ENCODE measurements around the gene OSBP2.

The OSBP2 gene

DNA sequence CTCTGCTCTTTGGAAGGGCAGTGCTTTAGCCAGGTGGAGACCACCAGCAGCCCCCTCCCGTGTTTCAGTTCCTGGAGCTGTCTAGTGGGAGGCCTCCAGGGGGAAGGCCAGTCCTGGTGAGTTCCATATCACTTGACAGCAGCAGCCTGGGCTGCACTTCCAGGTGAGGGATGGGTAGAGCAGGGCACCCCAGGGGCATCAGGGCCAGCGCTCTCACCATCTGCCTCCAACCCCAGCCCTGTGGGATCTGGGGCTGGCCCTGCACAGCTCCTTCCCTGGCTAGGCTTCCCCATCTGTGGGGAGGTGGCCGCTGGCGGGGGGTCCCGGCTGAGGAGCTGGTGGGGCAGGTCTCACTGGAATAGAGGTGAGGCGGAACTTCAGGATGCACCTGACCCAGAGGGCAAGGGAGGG, 213.4 kb downstream of the OSBP2 start:
- H3K27me3 ChIP-seq = no peaks in the 10 kb centered on the region
- peak in 1 of 2 donors; percentile 61 for DNase-seq
- no peak overlapping the region for H3K4me3 ChIP-seq
- no peaks in the 10 kb centered on the region for H3K4me1 ChIP-seq
- intact Hi-C loops (cut with DNase I; ENCODE audit: low total_unique reads) = loop anchor here (10.0 kb wide), 1 partner anchor 293 kb away; no protein-coding TSS in a partner anchor
- H3K36me3 ChIP-seq = peaks cover 6 to 40% (median 9%) of the 10 kb centered on the region in 3 donors
- H3K9me3 ChIP-seq = no peaks in the 10 kb centered on the region
- TF ChIP-seq, protein P1, sequence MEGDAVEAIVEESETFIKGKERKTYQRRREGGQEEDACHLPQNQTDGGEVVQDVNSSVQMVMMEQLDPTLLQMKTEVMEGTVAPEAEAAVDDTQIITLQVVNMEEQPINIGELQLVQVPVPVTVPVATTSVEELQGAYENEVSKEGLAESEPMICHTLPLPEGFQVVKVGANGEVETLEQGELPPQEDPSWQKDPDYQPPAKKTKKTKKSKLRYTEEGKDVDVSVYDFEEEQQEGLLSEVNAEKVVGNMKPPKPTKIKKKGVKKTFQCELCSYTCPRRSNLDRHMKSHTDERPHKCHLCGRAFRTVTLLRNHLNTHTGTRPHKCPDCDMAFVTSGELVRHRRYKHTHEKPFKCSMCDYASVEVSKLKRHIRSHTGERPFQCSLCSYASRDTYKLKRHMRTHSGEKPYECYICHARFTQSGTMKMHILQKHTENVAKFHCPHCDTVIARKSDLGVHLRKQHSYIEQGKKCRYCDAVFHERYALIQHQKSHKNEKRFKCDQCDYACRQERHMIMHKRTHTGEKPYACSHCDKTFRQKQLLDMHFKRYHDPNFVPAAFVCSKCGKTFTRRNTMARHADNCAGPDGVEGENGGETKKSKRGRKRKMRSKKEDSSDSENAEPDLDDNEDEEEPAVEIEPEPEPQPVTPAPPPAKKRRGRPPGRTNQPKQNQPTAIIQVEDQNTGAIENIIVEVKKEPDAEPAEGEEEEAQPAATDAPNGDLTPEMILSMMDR (IDR thresholded peaks at IDR 0.05) = no peak
- no peak overlapping the region for H3K27ac ChIP-seq

DNA sequence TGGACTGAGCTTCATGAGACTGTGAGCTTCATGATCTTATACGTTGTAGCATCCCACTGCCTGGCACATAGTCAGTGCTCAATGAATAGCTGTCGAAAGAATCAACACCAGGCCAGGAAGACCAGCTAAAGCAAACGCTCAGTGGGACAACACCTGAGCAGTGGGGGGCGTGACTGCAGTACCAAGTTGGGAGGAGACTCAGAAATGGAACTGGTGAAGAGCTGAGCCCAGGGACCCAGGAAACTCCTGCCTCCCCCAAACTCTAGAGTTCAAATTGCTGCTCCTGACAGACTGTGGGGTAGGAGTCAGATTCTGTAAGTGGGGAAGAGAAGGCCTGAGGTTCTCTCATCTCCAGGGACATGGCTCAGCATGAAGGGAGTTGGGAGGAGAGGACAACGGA, 214.6 kb downstream of the OSBP2 start:
- peaks cover 0 to 28% (median 6%) of the 10 kb centered on the region in 3 donors for H3K36me3 ChIP-seq
- no peaks in the 10 kb centered on the region for H3K9me3 ChIP-seq
- no peak overlapping the region for H3K27ac ChIP-seq
- H3K4me1 ChIP-seq = no peaks in the 10 kb centered on the region
- intact Hi-C loops (cut with DNase I; ENCODE audit: low total_unique reads) = loop anchor here (10.0 kb wide), 1 partner anchor 295 kb away; no protein-coding TSS in a partner anchor
- no peak overlapping the region for H3K4me3 ChIP-seq
- TF ChIP-seq, protein P1 (IDR thresholded peaks at IDR 0.05) = no peak
- peak in 1 of 2 donors; percentile 9 for DNase-seq
- no peaks in the 10 kb centered on the region for H3K27me3 ChIP-seq

DNA sequence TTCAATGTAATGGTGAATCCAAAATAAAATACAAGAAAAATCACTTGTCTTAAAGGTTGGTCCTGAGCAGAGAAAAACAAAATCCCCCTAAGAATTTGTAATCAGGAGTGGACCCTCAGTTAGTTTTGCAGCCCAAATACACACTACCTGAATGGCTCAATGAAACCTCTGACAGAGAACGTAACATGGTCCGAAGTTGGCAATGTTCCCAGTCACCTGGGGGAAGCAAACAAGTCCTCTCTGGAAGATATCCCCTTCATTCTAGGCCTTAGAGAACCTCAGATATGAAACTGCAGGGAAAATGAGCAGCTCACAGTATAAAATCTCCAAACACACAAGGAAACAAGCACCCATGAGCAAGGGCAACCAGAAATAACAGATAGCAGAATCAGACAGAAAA, 215.7 kb downstream of the OSBP2 start:
- Histone ChIP-seq H3K27me3 (no peaks in the 10 kb centered on the region), H3K4me1 (no peaks in the 10 kb centered on the region), H3K27ac (no peak overlapping the region), H3K4me3 (no peak overlapping the region), H3K36me3 (peaks cover 0 to 28% (median 6%) of the 10 kb centered on the region in 3 donors), H3K9me3 (peaks cover 0 to 5% (median 4%) of the 10 kb centered on the region in 3 donors)
- TF ChIP-seq, protein P1 (IDR thresholded peaks at IDR 0.05) = no peak
- no peak for DNase-seq
- intact Hi-C loops (cut with DNase I; ENCODE audit: low total_unique reads) = no loop called here

DNA sequence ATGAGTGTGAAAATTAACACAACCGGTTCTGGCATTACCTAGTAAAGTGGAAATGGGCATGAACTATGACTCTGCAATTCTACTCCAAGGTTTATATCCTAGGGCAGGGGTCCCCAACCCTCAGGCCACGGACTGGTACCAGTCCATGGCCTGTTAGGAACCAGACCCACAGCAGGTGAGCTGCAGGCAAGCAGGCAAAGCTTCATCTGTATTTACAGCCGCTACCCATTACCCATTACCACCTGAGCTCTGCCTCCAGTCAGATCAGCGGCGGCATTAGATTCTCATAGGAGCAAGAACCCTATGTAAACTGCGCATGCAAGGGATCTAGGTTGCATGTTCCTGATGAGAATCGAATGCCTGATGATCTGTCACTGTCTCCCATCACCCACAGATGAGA, 224.1 kb downstream of the OSBP2 start:
- H3K9me3 ChIP-seq = peaks cover 0 to 7% (median 4%) of the 10 kb centered on the region in 3 donors
- H3K4me3 ChIP-seq = no peak overlapping the region
- H3K27me3 ChIP-seq = no peaks in the 10 kb centered on the region
- peaks cover 0 to 12% (median 0%) of the 10 kb centered on the region in 4 donors for H3K4me1 ChIP-seq
- peaks cover 0 to 5% (median 0%) of the 10 kb centered on the region in 3 donors for H3K36me3 ChIP-seq
- intact Hi-C loops (cut with DNase I; ENCODE audit: low total_unique reads) = no loop called here
- H3K27ac ChIP-seq = no peak overlapping the region
- DNase-seq = no peak
- TF ChIP-seq, protein P1 (IDR thresholded peaks at IDR 0.05) = no peak

- TF ChIP-seq, protein P1 (IDR thresholded peaks at IDR 0.05) = no peak
- H3K27ac ChIP-seq = no peak overlapping the region
- no peaks in the 10 kb centered on the region for H3K27me3 ChIP-seq
- no peak overlapping the region for H3K4me3 ChIP-seq
- H3K36me3 ChIP-seq = peaks cover 0 to 15% (median 0%) of the 10 kb centered on the region in 3 donors
- peaks cover 0 to 12% (median 0%) of the 10 kb centered on the region in 4 donors for H3K4me1 ChIP-seq
- H3K9me3 ChIP-seq = peaks cover 0 to 6% (median 4%) of the 10 kb centered on the region in 3 donors
- intact Hi-C loops (cut with DNase I; ENCODE audit: low total_unique reads) = loop anchor here (5.0 kb wide), 2 partner anchors 153 to 283 kb away; partner anchors contain the start of gene SLC35E4
- DNase-seq = peak in 1 of 2 donors; percentile 45
Observed at GRCh38 chr22:30919973-30920372, 225.3 kb downstream of the OSBP2 start.
